IMR-90 (cell line): ENCODE data around the gene ZBED4. TPM values are rescaled to one million over a fixed set of nuclear protein-coding genes. Genes with fewer than 3 reads are reported as not detected.

Source experiments
- ATAC-seq: fragments of 200-7000 bp; cut with Tn5 transposase; 2 replicates; pipeline ENCODE4 v1.9.1; 2020; ENCODE audit warnings: low read depth, mild to moderate bottlenecking, moderate library complexity
- BruUV-seq: library from RNA; stranded (reverse); fragments of 400-500 nt; replicated peaks from 2 replicates; lab custom pipeline; 2021; lab: Mats Ljungman, UMichigan
- CTCF ChIA-PET: fragments of 300-600 bp; formaldehyde crosslinking; extraction: SDS; loops from one replicate; lab custom pipeline; 2021; ENCODE audit warnings: antibody characterized with exemption; lab: Yijun Ruan, JAX
- POLR2A ChIA-PET: fragments of 300-600 bp; sonication (Branson Sonifier 250); formaldehyde crosslinking; loops from one replicate; lab custom pipeline; 2022; ENCODE audit warnings: antibody characterized with exemption; ENCODE audit not compliant: unreplicated experiment; lab: Charles Lee
- DNase-seq: peaks from one replicate; pipeline ENCODE4 v3.0.0; 2013
- H2AFZ ChIP-seq: replicated peaks from 2 replicates; pipeline ENCODE3; 2013; ENCODE audit warnings: low read length, mild to moderate bottlenecking; ENCODE audit not compliant: poor library complexity
- H2AK5ac ChIP-seq: 2 replicates; pipeline ENCODE4 v1.6.1; 2013; ENCODE audit warnings: low read depth, low read length, inconsistent platforms
- H2AK9ac ChIP-seq: replicated peaks from 2 replicates; pipeline ENCODE3; 2013; ENCODE audit warnings: mild to moderate bottlenecking, low read depth, low read length, moderate library complexity; ENCODE audit not compliant: poor library complexity
- H2BK120ac ChIP-seq: 2 replicates; pipeline ENCODE4 v1.6.1; 2013; ENCODE audit warnings: low read depth, low read length, inconsistent platforms
- H2BK15ac ChIP-seq: 3 replicates; pipeline ENCODE4 v1.6.1; 2013; ENCODE audit warnings: low read depth, low read length, inconsistent platforms
- H2BK20ac ChIP-seq: 2 replicates; pipeline ENCODE4 v1.6.1; 2013; ENCODE audit warnings: low read depth, mild to moderate bottlenecking, inconsistent platforms, low read length, moderate library complexity
- H2BK5ac ChIP-seq: 2 replicates; pipeline ENCODE4 v1.6.1; 2013; ENCODE audit warnings: mild to moderate bottlenecking, low read depth, low read length, inconsistent platforms; ENCODE audit not compliant: poor library complexity, severe bottlenecking
- H3K14ac ChIP-seq: replicated peaks from 2 replicates; pipeline ENCODE4 v1.6.1; 2013; ENCODE audit warnings: low read depth, low read length, inconsistent platforms
- H3K18ac ChIP-seq: 2 replicates; pipeline ENCODE4 v1.6.1; 2013; ENCODE audit warnings: low read depth, low read length, control low read depth
- H3K23ac ChIP-seq: 2 replicates; pipeline ENCODE4 v1.6.1; 2013; ENCODE audit warnings: low read depth, low read length, inconsistent platforms
- H3K27ac ChIP-seq: 2 replicates; pipeline ENCODE4 v1.5.1; 2013; ENCODE audit warnings: mild to moderate bottlenecking, control low read depth, low read length; ENCODE audit not compliant: insufficient read depth
- H3K27me3 ChIP-seq: 2 replicates; pipeline ENCODE4 v1.6.1; 2013; ENCODE audit warnings: low read length; ENCODE audit not compliant: control insufficient read depth, insufficient read depth
- H3K36me3 ChIP-seq: 2 replicates; pipeline ENCODE4 v1.6.1; 2013; ENCODE audit warnings: low read length, mixed read lengths; ENCODE audit not compliant: control insufficient read depth, insufficient read depth
- H3K4ac ChIP-seq: 2 replicates; pipeline ENCODE4 v1.6.1; 2013; ENCODE audit warnings: low read depth, low read length, inconsistent platforms
- H3K4me1 ChIP-seq: 2 replicates; pipeline ENCODE4 v1.6.1; 2013; ENCODE audit warnings: low read length, mixed read lengths; ENCODE audit not compliant: control insufficient read depth, insufficient read depth
- H3K4me2 ChIP-seq: 2 replicates; pipeline ENCODE4 v1.6.1; 2013; ENCODE audit warnings: low read depth, mild to moderate bottlenecking, control low read depth, low read length, moderate library complexity
- H3K4me3 ChIP-seq: 2 replicates; pipeline ENCODE4 v1.5.1; 2013; ENCODE audit warnings: low read depth, mild to moderate bottlenecking, control low read depth, low read length, moderate library complexity; ENCODE audit not compliant: insufficient read depth
- H3K56ac ChIP-seq: 2 replicates; pipeline ENCODE4 v1.6.1; 2013; ENCODE audit warnings: low read length, inconsistent platforms; ENCODE audit not compliant: insufficient read depth; ENCODE audit errors: extremely low read depth
- H3K79me1 ChIP-seq, 2 experiments: 2 replicates each; pipeline ENCODE4 v1.6.1; 2013; ENCODE audit warnings: low read length in 2 of 2, inconsistent platforms in 1 of 2, low read depth in 1 of 2
- H3K9ac ChIP-seq: 2 replicates; pipeline ENCODE4 v1.6.1; 2013; ENCODE audit warnings: low read depth, low read length, control low read depth
- H3K9me1 ChIP-seq: 2 replicates; pipeline ENCODE4 v1.6.1; 2013; ENCODE audit warnings: low read length, inconsistent platforms; ENCODE audit not compliant: insufficient read depth
- H3K9me3 ChIP-seq: 2 replicates; pipeline ENCODE4 v1.6.1; 2013; ENCODE audit warnings: low read length; ENCODE audit not compliant: control insufficient read depth, insufficient read depth
- H4K20me1 ChIP-seq: 2 replicates; pipeline ENCODE4 v1.6.1; 2013; ENCODE audit warnings: low read length, inconsistent platforms; ENCODE audit not compliant: insufficient read depth
- H4K5ac ChIP-seq: 2 replicates; pipeline ENCODE4 v1.6.1; 2013; ENCODE audit warnings: mild to moderate bottlenecking, low read depth, low read length, control low read depth
- H4K8ac ChIP-seq, 2 experiments: 2 replicates each; pipeline ENCODE4 v1.6.1; 2013; ENCODE audit warnings: low read depth in 2 of 2, low read length in 2 of 2, control low read depth in 1 of 2, inconsistent platforms in 1 of 2
- H4K91ac ChIP-seq: 2 replicates; pipeline ENCODE4 v1.6.1; 2013; ENCODE audit warnings: low read depth, low read length, inconsistent platforms; ENCODE audit not compliant: insufficient read depth
- BHLHE40 ChIP-seq: fragments of 150-350 bp; IDR thresholded peaks from 2 replicates; pipeline ENCODE4 v1.6.1; 2016; ENCODE audit warnings: mild to moderate bottlenecking, low read depth, low read length
- CEBPB ChIP-seq: IDR thresholded peaks from 2 replicates; pipeline ENCODE4 v1.6.1; 2012; ENCODE audit warnings: low read depth, low read length, improper control_type of control experiment
- CTCF ChIP-seq: conservative IDR thresholded peaks from 2 replicates; pipeline ENCODE4 v1.5.1; 2012; ENCODE audit warnings: mild to moderate bottlenecking, low read depth, low read length, improper control_type of control experiment
- ELK1 ChIP-seq: fragments of 150-350 bp; IDR thresholded peaks from 2 replicates; pipeline ENCODE4 v1.6.1; 2016; ENCODE audit warnings: low read depth, mild to moderate bottlenecking, low read length, moderate library complexity, borderline replicate concordance
- FOS ChIP-seq: fragments of 150-350 bp; IDR thresholded peaks from 2 replicates; pipeline ENCODE4 v1.6.1; 2016; ENCODE audit warnings: low read depth, low read length
- MAFK ChIP-seq: IDR thresholded peaks from 2 replicates; pipeline ENCODE4 v1.6.1; 2012; ENCODE audit warnings: low read depth, low read length, improper control_type of control experiment
- MAZ ChIP-seq: IDR thresholded peaks from 2 replicates; pipeline ENCODE4 v1.6.1; 2012; ENCODE audit warnings: low read depth, mild to moderate bottlenecking, low read length, improper control_type of control experiment, moderate library complexity, borderline replicate concordance
- MXI1 ChIP-seq: IDR thresholded peaks from 2 replicates; pipeline ENCODE4 v1.6.1; 2012; ENCODE audit warnings: low read depth, mild to moderate bottlenecking, low read length, moderate library complexity, borderline replicate concordance
- POLR2A ChIP-seq: IDR thresholded peaks from 2 replicates; pipeline ENCODE4 v1.6.1; 2012; ENCODE audit warnings: mild to moderate bottlenecking, low read depth, low read length
- RCOR1 ChIP-seq: IDR thresholded peaks from 2 replicates; pipeline ENCODE4 v1.6.1; 2012; ENCODE audit warnings: mild to moderate bottlenecking, low read length, improper control_type of control experiment; ENCODE audit not compliant: insufficient replicate concordance
- SMC3 ChIP-seq: fragments of 150-350 bp; IDR thresholded peaks from 2 replicates; pipeline ENCODE4 v1.6.1; 2016; ENCODE audit warnings: low read depth, mild to moderate bottlenecking, antibody characterized with exemption, low read length, moderate library complexity
- WGBS, 2 experiments: methylation state at CpG; one replicate each; pipeline versions ENCODE4 v1.1.5 to v1.1.7; 2013; ENCODE audit warnings: missing lambda C conversion rate in 2 of 2; ENCODE audit not compliant: insufficient read length in 1 of 2; ENCODE audit errors: extremely low coverage in 2 of 2; 5-methylcytosine and 5-hydroxymethylcytosine counted together
- dilution Hi-C: fragments of 300-500 bp; cut with HindIII; formaldehyde crosslinking; loops from one replicate; pipeline ENCODE4 v1.14.3; 2018; ENCODE audit warnings: low sequenced_read_pairs; ENCODE audit not compliant: unreplicated experiment
- in situ Hi-C: fragments of 300-500 bp; cut with MboI; formaldehyde crosslinking; loops from 3 replicates; pipeline ENCODE4 v1.14.3; 2019; ENCODE audit warnings: low sequenced_read_pairs, inconsistent platforms, mixed read lengths
- intact Hi-C: fragments of 100-400 bp; cut with micrococcal nuclease; formaldehyde crosslinking; loops from 2 replicates; pipeline ENCODE4 v1.10.0; 2022
- polyA plus RNA-seq, 3 experiments: library from polyadenylated mRNA; depleted of rRNA; stranded (reverse); fragments of >200 nt; gene quantifications; 2 replicates each; pipeline ENCODE4 v1.2.3, GENCODE V29; 2012; ENCODE audit warnings: low replicate concordance in 1 of 3
- total RNA-seq: library from RNA; depleted of rRNA; stranded (reverse); fragments of >200 nt; gene quantifications from 2 replicates; pipeline ENCODE4 v1.2.3, GENCODE V29; 2012

Gene ZBED4
- total and polyA plus RNA-seq, 2 of the 4 experiments (the other 2 are of a cell fraction): 9.3 to 10.5 TPM

- TF ChIP-seq RCOR1 (no peak), ELK1 (no peak)
Measured at GRCh38 chr22:49922484-49922883, 68.8 kb downstream of the ZBED4 start (continued).

DNA sequence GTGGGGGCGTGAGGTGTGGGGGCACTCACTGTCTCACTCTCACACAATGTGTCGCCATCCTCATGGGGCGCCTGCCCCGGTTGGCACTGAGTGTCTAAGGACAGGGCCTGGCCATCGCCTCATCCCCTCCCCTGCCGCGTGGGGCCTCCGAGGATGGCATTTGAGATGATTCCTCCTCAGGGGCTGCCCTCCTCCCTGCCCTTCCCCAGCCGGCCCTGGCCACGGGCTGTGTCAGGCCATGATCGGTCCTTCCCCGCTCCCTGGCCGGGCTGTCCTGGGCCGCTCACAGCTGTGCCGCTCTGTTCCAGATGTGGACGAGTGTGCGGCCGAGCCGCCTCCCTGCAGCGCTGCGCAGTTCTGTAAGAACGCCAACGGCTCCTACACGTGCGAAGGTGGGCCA lies 69.3 kb downstream of the ZBED4 start:
- ATAC-seq (no peak), DNase-seq (no peak)
- H2BK20ac ChIP-seq: no peak overlapping the region
- H3K79me1 ChIP-seq: peaks cover 17 to 24% of the 10 kb centered on the region in 2 experiments
- no peak overlapping the region for H3K14ac ChIP-seq
- no peak overlapping the region for H3K56ac ChIP-seq
- intact Hi-C loops (no loop called here), dilution Hi-C loops (no loop called here), in situ Hi-C loops (loop anchor here (25.0 kb wide), 1 partner anchor 111 kb away; no protein-coding TSS in a partner anchor)
- peaks cover 27% of the 10 kb centered on the region for H3K36me3 ChIP-seq
- no peaks in the 10 kb centered on the region for H3K27me3 ChIP-seq
- peak overlapping the region; percentile 67 for H2BK5ac ChIP-seq
- POLR2A ChIA-PET: no interaction called here
- peak overlapping the region; percentile 55; the same call in 1 of the 2 replicates for H4K91ac ChIP-seq
- no TSS peak for BruUV-seq
- H3K4me2 ChIP-seq: peak overlapping the region; percentile 59
- WGBS, 2 experiments: 98% methylated on average over 12 of the region's 25 CpGs; no CpG with 5 or more reads in 1 of the 2 experiments
- peak overlapping the region; percentile 63 for H2AK9ac ChIP-seq
- peak overlapping the region; percentile 43 for H3K9ac ChIP-seq
- CTCF ChIA-PET: interaction anchor here (0.5 kb wide), 1 partner anchor 102 kb away, joined by 3 read pairs; no protein-coding TSS in a partner anchor
- no peaks in the 10 kb centered on the region; the same call in 1 of the 2 replicates for H4K20me1 ChIP-seq
- H2AK5ac ChIP-seq: peak overlapping the region; percentile 26; the same call in 1 of the 2 replicates
- H4K8ac ChIP-seq: peak overlapping the region; percentile 30 to 81; a peak in 3 of 4 replicates
- no peak overlapping the region for H3K4me3 ChIP-seq
- H2BK120ac ChIP-seq: 0 out of 2 replicates have a peak overlapping the region, but pooled peaks have one; percentile 19
- H3K9me1 ChIP-seq: peaks cover 4% of the 10 kb centered on the region; the same call in 1 of the 2 replicates
- H3K9me3 ChIP-seq: no peaks in the 10 kb centered on the region
- peak overlapping the region; percentile 89 for H4K5ac ChIP-seq
- peaks cover 16% of the 10 kb centered on the region for H3K4me1 ChIP-seq
- peak overlapping the region; percentile 84 for H3K27ac ChIP-seq
- H3K4ac ChIP-seq: peak overlapping the region; percentile 54
- H2BK15ac ChIP-seq: no peak overlapping the region
- H3K23ac ChIP-seq: no peak overlapping the region
- H3K18ac ChIP-seq: peak overlapping the region; percentile 61
- H2AFZ ChIP-seq: peak overlapping the region; percentile 57
- TF ChIP-seq SMC3 (no peak), POLR2A (no peak), FOS (no peak), MAZ (no peak), CTCF (no peak), MAFK (no peak), BHLHE40 (no peak), MXI1 (no peak), ELK1 (no peak), CEBPB (no peak)
